T-helper 2 cell treated with Interferon-gamma antibody and Interleukin-4, amounts not matched to agents 100 ng/mL and 5 ng/mL, for 36 hours (primary cell): Measurements from ENCODE around the gene KRTAP12-4. TPM values are rescaled to one million over a fixed set of nuclear protein-coding genes. Genes with fewer than 3 reads are reported as not detected.
"Not testable (repeated sequence)": the region's sequence is repeated elsewhere in the genome, so short reads cannot be mapped to it uniquely, and the experiment has no call there.

Experiments
- intact Hi-C: fragments of 100-400 bp; cut with micrococcal nuclease; formaldehyde crosslinking; loops from one replicate; pipeline ENCODE4 v1.15.1; 2023
- total RNA-seq: library from RNA; stranded (reverse); gene quantifications from 2 replicates; pipeline ENCODE4 v1.2.3, GENCODE V29; 2022

Gene KRTAP12-4
- total RNA-seq, 1 donor from 2014 or later: not detected

DNA sequence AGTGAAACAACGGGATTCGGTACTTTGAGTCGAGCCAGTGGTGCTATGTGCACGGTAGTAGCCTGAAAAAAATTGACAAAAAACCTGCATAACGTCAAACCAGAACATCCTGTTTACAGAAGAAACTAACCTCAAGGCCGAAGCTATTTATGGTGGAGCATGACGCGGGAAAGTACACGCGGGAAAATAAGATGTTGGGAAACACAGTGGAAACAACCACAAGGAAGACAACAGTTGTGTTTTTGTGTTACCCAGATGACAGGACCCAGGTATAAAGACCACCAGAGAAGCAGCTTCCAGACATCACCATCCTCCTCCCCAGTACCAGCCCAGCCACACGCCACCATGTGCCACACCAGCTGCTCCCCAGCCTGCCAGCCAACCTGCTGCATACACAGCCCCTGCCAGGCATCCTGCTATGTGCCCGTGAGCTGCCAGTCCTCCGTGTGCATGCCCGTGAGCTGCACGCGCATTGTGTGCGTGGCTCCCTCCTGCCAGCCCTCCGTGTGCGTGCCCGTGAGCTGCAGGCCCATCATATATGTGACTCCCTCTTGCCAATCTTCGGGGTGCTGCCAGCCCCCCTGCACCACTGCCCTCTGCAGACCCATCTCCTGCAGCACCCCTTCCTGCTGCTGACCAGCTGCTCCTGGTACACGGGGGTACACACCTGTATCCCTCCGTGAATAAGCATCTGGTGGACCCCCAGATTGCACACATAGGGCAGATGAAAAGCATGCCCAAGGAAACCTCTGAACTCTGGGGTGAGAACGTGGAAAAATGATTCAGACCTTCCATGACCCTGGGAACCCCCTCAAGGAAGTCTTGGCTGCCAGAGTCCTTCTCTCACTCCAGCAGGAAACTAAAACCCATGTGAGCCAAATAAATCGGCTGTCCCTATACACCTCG lies 3.4 kb upstream of the KRTAP12-4 start, which contains the start of gene KRTAP12-3:
KRTAP12-3 (plus strand) TSS at position 298 of the 906 bp plus-strand sequence; CDS start at position 346, 48 bp downstream.
- intact Hi-C loops: loop anchor here (2.0 kb wide), 1 partner anchor 39 kb away; no protein-coding TSS in a partner anchor

DNA sequence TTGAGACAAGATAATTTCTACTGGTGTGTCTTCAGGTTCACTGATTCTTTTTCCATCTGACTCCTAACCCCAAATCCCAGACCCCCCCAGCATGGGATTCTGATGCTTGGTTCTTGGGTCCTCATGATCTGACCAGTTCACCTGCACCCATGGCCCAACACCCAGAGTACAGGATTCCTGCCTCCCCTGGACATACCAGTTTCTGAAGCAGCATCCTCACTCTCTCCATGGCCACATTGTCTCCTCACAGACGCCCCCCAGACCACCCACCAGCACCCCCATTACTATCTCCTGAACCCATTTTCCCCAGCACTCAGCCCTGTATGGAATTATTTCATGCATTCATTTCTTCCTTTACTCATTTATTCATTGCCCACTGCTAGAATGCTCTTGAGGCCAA lies 2.4 kb upstream of the KRTAP12-4 start:
- intact Hi-C loops: loop anchor here (2.0 kb wide), 1 partner anchor 38 kb away; no protein-coding TSS in a partner anchor

DNA sequence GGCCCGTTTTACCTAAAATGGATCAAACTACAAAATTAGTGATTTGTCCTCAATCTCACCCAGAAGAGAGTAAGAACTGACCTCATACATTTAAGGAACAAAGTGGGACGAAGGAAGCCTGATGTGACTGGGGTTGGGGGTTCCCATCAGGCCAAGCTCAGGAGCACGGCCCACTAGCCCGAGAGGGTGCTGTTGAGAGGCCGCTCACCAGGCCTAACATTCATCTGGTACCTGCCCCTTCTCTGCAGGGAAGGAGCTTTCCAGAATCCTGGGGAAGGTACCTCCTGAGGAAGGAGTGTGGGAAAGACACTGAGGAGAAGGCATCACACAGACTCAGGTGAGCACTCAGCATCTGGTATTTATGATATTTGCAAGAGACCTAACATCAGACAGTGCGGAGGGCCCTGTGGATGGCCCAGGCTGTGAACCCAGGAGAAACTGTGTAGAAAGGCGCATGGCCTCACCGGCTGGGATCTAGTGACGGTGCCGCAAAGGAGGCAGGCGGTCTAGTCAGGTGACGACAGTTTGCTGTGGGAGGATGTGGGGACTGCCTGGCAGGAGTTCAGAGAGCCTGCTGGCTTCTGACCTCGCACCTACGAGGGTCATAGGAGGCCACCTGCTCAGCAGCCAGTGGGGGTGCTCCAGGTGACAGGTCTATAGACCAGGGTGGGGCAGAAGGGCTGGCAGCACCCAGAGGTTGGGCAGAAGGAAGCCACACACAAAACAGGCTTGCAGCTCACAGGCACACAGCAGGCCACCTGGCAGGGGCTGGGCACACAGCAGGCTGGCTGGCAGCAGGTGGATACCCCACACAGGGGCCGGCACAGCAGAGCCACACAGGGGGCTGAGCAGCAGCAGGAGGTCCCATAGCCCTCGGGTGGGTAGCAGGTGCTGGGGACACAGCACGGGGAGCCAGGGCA lies 543 bp downstream of the KRTAP12-4 start:
- intact Hi-C loops: no loop called here

DNA sequence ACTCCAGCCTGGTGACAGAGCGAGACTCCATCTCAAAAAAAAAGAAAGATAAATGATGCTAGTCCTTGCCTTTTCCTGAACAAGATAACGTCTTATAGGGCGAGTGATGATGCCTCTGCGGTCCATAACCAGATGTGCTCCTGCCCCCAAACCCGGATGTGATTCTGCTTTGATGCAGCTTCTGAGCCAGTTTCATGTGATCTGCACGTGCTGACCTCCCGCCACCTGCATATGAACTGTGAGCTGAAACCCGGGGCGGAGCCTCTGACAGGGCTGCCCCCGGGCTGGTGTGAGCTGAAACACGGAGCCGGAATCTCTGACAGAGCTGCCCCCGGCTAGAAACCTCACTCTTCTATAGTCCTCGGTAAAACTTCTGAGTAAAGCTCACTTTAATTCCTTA lies 1.3 kb downstream of the KRTAP12-4 start:
- intact Hi-C loops: no loop called here

DNA sequence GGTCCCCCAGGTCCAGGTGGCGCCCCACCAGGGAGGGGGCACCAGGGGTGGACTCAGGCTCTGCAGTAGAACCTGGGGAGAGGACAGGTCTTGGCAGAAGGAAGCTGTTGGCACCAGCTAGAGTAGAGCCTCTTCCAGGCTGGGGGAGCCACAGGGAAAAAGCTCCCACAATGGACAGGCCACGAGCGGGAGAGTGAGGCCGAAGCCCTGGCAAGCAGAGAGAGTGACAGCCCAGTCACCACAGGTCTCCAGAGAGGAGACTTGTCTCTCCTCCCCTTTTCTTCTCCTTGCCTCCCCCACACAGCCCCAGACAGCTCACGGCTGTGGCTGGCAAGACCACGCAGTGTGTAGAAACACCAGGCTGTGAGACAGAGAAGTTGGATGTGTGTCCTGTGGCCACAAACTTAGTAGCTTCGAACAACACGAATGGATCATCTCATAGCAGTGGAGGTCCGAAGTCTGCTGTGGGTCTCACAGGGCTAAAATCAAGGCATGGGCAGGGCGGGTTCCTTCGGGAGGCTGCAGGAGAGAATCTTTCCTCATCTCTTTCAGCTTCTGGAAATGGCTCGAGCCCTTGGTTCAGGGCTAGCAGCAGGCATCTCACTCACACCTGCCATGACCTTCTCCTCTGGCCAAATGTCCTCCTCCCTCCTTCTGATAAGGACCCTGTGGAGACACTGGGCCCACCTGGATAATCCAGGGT lies 3.3 kb downstream of the KRTAP12-4 start:
- intact Hi-C loops: no loop called here

DNA sequence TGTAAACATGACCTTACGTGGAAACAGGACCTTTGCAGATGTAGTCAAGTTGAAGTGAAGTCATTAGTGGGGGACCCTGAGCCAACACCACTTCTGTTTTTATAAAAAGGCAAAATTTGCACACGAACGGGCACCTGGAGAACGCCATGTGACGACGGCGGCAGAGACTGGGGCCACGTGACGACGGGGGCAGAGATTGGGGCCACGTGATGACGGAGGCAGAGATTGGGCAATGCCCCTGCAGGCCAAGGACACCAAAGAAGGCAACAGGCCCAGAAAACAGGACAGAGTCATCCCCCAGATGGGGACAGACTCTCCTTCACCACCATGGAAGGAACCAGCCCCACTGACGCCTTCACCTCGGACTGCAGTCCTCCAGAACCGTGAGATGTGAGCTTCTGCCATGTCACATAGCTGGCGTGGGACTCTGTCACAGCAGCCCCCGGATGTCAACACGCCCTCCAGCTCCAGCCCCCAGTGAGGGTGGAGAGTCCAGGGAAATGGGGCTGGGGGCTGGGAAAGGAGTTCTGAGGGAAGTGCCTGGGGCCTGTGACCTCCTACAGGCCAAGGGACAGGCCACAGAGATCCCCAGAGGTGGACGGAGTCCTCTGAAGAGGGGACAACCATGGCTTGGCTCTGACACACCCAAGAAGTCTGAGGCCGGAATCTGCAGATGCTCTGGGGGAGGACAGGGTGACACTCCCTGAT lies 4.0 kb downstream of the KRTAP12-4 start:
- intact Hi-C loops: no loop called here

DNA sequence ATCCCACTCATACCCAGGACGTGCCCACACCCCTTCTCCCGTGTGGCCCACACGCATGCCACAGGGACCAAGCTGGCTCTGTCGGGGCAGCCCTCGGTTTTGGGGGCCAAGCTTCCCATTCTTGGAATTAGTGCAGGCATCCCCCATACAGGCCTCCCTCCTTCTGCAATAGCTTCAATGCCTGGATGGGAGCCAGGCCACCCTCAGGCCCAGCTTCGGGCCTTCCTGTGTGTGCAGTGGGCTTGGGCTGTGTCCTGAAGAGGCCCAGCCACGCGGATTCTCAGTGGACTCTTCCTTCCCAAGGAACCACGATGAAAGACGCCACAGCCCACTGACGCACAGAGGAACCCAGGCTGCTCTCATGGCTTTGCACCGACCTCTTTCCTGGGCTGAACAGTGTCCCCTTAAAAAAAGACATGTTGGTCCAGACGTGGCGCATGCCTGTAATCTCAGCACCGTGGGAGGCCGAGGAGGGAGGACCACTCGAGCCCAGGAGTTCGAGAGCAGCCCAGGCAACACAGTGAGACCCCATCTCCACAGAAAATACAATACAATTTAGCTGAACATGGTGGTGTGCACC lies 4.8 kb downstream of the KRTAP12-4 start:
- intact Hi-C loops: no loop called here

DNA sequence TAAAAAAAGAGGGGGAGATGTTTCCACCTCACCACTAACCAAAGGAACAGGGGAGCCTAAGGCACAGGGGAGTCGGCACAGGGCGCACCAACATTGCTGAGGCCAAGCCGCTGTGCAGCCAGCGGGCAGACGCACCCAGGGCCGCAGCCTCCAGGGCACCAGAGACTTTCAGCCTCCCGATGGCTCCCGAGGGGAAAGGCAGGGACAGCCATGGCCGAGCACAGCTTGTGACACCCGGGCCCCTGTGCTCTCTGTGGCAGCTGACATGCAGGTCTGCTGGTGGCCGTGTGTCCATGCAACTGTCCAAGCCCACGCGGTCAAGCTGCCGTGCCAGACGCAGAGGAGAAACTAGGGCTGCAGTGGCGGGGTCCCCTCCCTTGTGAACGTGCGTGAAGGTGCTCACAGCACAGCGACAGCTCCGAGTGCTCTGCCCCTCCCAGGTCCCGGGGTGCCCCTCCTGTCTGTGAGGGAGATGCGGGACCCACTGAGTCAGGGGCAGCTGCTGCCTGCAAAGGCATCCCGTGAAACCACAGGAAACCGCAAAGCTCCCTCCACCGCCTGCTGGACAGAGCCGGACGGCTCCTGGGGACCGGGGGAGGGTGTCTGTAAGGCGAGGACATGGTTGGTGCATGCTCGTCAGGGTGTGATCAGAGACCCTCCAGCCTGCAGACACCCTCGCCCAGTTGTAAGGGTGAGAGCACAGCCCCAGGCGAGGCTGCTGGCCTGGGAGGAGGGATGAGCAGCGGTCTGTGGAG lies 5.7 kb downstream of the KRTAP12-4 start:
- intact Hi-C loops: no loop called here

DNA sequence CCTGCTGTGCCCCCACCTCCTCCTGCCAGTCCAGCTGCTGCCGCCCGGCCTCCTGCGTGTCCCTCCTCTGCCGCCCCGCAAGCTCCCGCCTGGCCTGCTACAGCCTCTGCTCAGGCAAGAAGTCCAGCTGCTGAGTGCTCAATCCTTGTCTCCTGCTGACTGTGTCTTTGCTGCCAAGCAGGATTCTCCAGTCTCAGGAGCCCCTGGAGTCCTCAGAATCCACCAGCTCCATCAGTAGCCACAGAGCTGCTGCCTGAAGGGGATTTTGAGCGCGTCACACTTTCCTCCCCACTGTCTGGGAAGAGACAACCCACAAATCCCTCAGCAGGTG lies 7.3 kb downstream of the KRTAP12-4 start:
- intact Hi-C loops: no loop called here

DNA sequence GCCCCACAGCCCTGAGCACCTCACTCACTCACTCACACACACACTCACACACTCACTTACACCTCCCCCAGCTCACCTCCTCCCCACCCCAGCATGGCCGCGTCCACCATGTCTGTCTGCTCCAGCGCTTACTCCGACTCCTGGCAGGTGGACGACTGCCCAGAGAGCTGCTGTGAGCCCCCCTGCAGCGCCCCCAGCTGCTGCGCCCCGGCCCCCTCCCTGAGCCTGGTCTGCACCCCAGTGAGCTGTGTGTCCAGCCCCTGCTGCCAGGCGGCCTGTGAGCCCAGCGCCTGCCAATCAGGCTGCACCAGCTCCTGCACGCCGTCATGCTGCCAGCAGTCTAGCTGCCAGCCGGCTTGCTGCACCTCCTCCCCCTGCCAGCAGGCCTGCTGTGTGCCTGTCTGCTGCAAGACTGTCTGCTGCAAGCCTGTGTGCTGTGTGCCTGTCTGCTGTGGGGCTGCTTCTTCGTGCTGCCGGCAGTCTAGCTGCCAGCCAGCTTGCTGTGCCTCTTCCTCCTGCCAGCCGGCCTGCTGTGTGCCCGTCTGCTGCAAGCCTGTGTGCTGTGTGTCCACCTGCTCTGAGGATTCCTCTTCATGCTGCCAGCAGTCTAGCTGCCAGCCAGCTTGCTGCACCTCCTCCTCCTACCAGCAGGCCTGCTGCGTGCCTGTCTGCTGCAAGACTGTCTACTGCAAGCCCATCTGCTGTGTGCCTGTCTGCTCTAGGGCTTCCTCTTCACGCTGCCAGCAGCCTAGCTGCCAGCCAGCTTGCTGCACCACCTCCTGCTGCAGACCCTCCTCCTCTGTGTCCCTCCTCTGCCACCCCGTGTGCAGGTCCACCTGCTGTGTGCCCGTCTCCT lies 7.9 kb downstream of the KRTAP12-4 start, which contains the start of gene KRTAP10-11:
KRTAP10-11 (plus strand) TSS at position 49 of the 856 bp plus-strand sequence; CDS start at position 94, 45 bp downstream.
- intact Hi-C loops: not testable (repeated sequence)

DNA sequence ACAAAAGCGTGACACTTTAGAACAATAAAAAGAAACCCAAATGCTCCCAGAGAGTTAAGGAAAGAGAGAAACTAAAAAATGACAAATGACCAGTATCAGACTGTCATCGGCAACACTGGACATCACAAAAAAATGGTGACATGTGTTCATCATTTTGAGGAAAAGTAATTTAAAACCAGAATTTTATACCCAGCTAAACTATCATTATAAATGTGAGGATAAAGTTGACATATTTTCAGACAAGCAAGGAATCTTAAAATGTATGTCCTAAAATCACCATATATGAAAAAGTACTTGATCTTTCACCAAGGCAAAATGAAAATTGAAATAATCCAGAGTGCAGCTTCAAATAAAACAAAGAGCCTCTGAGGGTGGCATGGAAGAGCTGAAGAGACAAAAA lies 9.6 kb downstream of the KRTAP12-4 start:
- intact Hi-C loops: no loop called here

DNA sequence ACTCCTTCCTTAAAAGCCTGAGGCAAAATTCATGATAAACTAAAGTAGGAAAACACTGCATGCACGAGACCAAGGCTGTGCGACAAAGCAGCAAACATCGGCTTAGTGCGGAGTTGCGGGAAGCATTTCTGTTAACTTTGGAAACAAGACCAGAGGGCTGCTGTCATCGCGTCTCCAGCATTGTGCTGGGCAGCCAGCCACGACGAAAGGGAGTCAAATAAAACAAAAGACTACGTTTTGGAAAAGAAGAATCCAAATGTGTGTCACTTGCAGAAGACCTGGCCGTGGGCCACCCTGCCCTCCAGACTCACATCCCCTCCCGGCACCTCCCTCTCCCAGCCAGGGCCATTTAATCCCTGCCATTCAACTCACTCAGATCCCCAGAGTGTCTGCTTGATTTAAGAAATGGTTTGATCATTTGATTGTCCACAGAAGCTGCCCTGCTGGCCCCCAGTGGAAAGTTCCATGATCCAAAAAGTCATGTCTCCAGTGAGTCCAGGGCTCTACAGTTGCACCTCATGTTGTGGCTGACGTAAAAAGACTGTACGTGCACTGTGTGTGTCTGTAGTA lies 10.6 kb downstream of the KRTAP12-4 start:
- intact Hi-C loops: no loop called here

DNA sequence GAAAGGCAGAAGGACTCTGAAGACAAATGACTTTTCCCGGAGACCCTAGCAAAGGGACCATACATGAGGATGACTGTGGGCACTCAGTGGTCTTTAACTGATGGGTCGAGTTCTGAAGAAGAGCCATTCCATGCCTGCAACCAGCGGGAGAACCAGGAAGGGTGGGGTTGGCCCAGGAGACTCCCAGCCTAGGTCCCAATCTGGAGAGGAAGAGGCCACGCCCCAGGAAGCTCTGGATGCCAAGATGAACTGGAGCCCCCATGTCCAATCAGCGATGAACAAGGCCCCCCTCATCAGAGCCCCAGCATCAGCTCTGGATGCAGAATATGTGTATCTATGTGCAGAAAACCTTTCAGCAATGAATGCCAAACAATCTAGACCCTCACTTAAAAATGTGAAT lies 13.7 kb downstream of the KRTAP12-4 start:
- intact Hi-C loops: no loop called here

DNA sequence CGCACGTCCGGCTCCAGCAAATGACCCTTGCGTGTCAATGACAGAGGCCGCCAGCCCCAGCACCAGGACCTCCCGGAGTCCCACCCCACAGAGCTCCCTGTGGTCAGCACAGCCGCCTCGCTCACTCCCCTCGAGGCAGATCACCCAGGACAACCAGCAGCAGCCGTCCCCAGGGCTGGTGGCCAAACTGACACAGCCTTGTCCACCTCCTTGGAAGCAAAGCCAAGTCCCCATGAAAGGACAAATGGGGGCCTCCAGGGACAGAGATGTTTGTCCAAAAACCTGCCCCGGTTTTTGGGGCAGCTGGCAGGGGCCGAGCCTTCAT lies 15.2 kb downstream of the KRTAP12-4 start:
- intact Hi-C loops: no loop called here

DNA sequence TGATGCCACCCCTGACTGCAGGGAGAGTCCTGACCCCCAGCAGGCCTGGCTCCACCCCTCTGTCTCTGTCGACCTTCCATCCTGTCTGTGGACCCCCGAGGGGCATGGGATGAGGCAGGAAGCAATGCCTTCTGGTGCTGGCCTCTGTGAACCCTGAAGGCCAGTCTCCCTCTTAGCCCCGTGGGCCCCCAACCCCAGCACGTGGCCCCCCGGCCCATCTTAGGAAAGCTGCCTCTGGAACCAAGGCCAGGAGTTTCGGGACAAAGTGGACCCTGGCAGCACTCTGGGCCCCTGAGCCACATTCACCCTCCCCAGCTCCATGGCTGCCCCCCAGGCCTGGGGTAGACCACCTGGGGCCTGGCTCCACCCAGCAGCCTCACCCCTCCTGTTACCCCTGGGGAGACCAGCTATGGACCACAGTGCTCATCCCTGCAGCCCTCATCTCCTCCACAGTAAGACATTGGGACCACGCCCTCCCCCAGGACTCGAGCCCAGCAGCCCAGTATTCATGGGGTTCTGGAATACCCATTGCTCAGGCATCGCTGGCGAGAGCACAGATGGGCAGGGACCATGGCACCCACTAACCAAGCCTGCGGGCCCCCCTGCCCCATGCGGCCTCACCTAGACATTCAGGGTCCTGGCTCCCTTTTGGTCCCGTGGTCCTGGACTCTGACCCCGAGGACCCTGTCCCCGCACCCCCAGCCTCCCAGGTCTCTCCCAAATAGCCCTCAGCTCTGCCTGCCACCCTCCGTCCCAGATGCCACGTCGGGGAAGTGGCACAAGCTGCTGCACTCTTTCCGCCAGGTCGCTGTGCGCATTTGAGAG lies 15.7 kb downstream of the KRTAP12-4 start:
- intact Hi-C loops: not testable (repeated sequence)

DNA sequence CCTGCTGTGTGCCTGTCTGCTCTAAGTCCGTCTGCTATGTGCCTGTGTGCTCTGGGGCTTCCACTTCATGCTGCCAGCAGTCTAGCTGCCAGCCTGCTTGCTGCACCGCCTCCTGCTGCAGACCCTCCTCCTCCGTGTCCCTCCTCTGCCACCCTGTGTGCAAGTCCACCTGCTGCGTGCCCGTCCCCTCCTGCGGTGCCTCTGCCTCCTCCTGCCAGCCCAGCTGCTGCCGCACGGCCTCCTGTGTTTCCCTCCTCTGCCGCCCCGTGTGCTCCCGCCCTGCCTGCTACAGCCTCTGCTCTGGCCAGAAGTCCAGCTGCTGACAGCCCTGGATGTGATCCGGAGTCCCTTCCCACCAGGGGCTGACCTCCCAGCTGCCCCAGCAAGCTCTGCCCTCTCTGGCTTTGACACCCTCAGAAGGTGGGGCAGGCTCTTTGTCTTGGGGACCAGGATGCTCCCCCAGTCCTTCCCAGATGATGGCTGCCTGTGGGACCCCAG lies 16.6 kb downstream of the KRTAP12-4 start:
- intact Hi-C loops: not testable (repeated sequence)
